Ovary (tissue), 9 donors: ENCODE measurements around the gene IGSF5. TPM values are rescaled to one million over a fixed set of nuclear protein-coding genes. Genes with fewer than 3 reads are reported as not detected.

ENCODE experiments used
- DNase-seq, 5 donors: peaks; one replicate each; pipeline ENCODE4 v3.0.0-alpha.2; 2019 to 2020
- H3K27ac ChIP-seq, 2 donors: fragments of 200-600 bp; one replicate each; pipeline versions ENCODE4 v1.5.1 to v1.8.0; 2019 to 2022
- H3K27me3 ChIP-seq: fragments of 200-600 bp; one replicate; pipeline ENCODE4 v1.8.0; 2022
- H3K36me3 ChIP-seq: fragments of 200-600 bp; sonication (generic); one replicate; pipeline ENCODE4 v1.5.1; 2019
- H3K4me1 ChIP-seq: one replicate; pipeline ENCODE4 v1.8.1; 2013; ENCODE audit warnings: mild to moderate bottlenecking, moderate library complexity; ENCODE audit not compliant: insufficient read depth
- H3K4me3 ChIP-seq: fragments of 200-600 bp; sonication (generic); one replicate; pipeline ENCODE4 v1.5.1; 2017
- H3K9me3 ChIP-seq, 2 donors: fragments of 200-600 bp in 1 of 2; sonication (generic) in 1 of 2; one replicate each; pipeline versions ENCODE4 v1.5.1 to v1.8.1; 2013 to 2019; ENCODE audit warnings: mild to moderate bottlenecking in 1 of 2, moderate library complexity in 1 of 2
- EP300 ChIP-seq: sonication (generic); formaldehyde crosslinking; IDR thresholded peaks from one replicate; pipeline ENCODE4 v1.6.1; 2017; ENCODE audit warnings: antibody characterized with exemption
- POLR2A ChIP-seq: fragments of 450-650 bp; IDR thresholded peaks from one replicate; pipeline ENCODE4 v1.6.1; 2017; ENCODE audit warnings: antibody characterized with exemption, mild to moderate bottlenecking, moderate library complexity
- WGBS, 3 donors: extraction: QIAGEN DNeasy Blood & Tissue Kit in 1 of 3; methylation state at CpG; one replicate each; pipeline versions ENCODE4 v1.1.5 to v1.1.7; 2013 to 2017; 5-methylcytosine and 5-hydroxymethylcytosine counted together
- intact Hi-C, 4 donors: fragments of 100-400 bp; cut with DNase I; formaldehyde crosslinking; loops; one replicate each; pipeline versions ENCODE4 v1.11.0 to v1.15.1; 2022 to 2023
- polyA plus RNA-seq, 2 donors: library from polyadenylated mRNA; stranded (reverse); fragments of 200-250 nt in 1 of 2; fragments of 350-450 nt in 1 of 2; fragmentation: Illumina TruSeq in 1 of 2; extraction: RNeasy Lipid Tissue Mini Kit (QIAGEN cat#74804) in 1 of 2; gene quantifications; one replicate each; pipeline ENCODE4 v1.2.3, GENCODE V29; 2013 to 2014
- total RNA-seq, 7 donors: library from RNA; depleted of rRNA in 2 of 7; stranded (reverse); fragments of >200 nt in 2 of 7; fragmentation: NEBNext Ultra II Directional in 3 of 7; extraction: Animal tissue kit (Norgen Biotek cat#: 25700) in 3 of 7; gene quantifications; one replicate each; pipeline versions ENCODE4 v1.1.0 to v1.2.4, GENCODE V29; 2016 to 2023
- TF ChIP-seq, protein P1 (sequence below), 3 donors: fragments of 450-650 bp in 2 of 3; fragments of 200-600 bp in 1 of 3; IDR thresholded peaks; one replicate each; pipeline versions ENCODE4 v1.5.1 to v1.8.0; 2016 to 2022; ENCODE audit warnings: antibody characterized with exemption in 3 of 3, mild to moderate bottlenecking in 1 of 3
- donor health status: DM: no; HTN: no; CAD: no; lungs with moderate emphysema.
- donor health status: DM: no; HTN: no; CAD: no.
- donor health status: Bipolar disorder and iron deficiency.
- donor health status: DM: yes; HTN: yes; CAD: no.
- donor health status: DM: no; HTN: no; CAD: no.
- donor health status: DM: yes; HTN: yes; CAD: no.

IGSF5 gene
- total and polyA plus RNA-seq, 9 donors = 0.16 to 0.72 (median 0.45) TPM; not detected in 2

DNA sequence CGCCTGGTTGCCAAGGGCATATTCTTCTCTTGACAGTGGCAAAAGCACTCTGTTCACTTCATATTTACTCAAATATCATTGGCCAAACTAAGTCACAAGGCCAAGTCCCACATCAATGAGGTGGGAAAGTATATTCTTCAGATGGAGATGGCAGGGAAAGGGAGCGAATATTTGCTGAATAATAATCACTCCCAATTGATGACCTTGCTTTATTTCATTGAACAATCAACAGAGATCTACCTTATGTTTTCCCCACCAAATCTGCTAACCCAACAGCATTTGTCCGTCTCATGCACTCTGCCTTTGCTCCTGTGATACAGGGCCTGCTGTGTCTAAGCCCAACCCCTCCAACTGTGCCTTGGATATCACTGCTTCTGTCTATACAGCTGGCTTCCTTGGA lies 77.1 kb downstream of the IGSF5 start:
- H3K27me3 ChIP-seq = no peaks in the 10 kb centered on the region
- H3K27ac ChIP-seq = no peak overlapping the region
- WGBS, 3 donors = 88 to 93% (median 89%) methylated on average over 3 of the region's 3 CpGs
- no peaks in the 10 kb centered on the region for H3K36me3 ChIP-seq
- no peak for DNase-seq
- no peak overlapping the region for H3K4me3 ChIP-seq
- TF ChIP-seq POLR2A (no peak), EP300 (no peak)
- TF ChIP-seq, protein P1, sequence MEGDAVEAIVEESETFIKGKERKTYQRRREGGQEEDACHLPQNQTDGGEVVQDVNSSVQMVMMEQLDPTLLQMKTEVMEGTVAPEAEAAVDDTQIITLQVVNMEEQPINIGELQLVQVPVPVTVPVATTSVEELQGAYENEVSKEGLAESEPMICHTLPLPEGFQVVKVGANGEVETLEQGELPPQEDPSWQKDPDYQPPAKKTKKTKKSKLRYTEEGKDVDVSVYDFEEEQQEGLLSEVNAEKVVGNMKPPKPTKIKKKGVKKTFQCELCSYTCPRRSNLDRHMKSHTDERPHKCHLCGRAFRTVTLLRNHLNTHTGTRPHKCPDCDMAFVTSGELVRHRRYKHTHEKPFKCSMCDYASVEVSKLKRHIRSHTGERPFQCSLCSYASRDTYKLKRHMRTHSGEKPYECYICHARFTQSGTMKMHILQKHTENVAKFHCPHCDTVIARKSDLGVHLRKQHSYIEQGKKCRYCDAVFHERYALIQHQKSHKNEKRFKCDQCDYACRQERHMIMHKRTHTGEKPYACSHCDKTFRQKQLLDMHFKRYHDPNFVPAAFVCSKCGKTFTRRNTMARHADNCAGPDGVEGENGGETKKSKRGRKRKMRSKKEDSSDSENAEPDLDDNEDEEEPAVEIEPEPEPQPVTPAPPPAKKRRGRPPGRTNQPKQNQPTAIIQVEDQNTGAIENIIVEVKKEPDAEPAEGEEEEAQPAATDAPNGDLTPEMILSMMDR (IDR thresholded peaks at IDR 0.05) = no peak
- no peaks in the 10 kb centered on the region for H3K4me1 ChIP-seq
- intact Hi-C loops = no loop called here
- no peaks in the 10 kb centered on the region for H3K9me3 ChIP-seq

DNA sequence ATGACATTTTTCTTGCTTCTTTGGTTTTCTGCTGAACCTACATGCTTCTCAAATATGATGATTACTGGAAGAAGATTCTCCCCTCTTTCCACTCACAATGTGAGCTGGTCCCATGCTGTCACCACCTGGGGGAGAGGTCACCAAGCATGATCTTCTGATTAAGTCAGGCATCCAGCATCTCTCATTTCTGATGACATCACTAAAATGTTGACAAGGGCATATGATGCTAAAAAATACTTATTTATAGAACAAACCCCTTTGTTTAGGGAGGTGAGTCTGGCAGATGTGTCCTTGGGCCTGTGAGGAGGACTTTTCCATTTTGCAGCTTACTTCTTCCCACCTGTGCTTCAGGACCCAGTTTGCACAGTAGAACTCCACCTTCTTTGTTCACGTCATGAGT lies 80.3 kb downstream of the IGSF5 start:
- H3K4me3 ChIP-seq = no peak overlapping the region
- intact Hi-C loops = no loop called here
- H3K36me3 ChIP-seq = no peaks in the 10 kb centered on the region
- no peak for TF ChIP-seq EP300
- TF ChIP-seq, protein P1 (IDR thresholded peaks at IDR 0.05) = no peak
- no peaks in the 10 kb centered on the region for H3K9me3 ChIP-seq
- no peaks in the 10 kb centered on the region for H3K4me1 ChIP-seq
- H3K27ac ChIP-seq = no peak overlapping the region
- no peak for DNase-seq
- 82 to 94% (median 94%) methylated on average over 1 of the region's 1 CpG for WGBS, 3 donors
- H3K27me3 ChIP-seq = no peaks in the 10 kb centered on the region

DNA sequence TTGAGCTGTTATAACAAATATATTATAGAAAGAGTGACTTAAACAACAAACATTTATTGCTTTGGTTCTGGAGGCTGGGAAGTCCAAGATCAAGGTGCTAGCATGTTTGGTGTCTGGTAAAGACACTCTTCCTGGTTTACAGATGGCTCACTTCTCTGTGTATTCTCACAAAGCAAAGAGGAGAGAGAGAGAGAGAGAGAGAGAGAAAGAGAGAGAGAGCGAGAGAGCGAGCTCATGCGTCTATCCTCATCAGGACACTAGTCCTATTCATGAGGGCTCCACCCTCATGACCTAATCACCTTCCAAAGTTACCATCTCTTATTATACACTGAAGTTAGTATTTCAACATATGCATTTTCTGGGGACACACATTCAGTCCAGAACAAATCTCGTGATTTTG lies 89.6 kb downstream of the IGSF5 start:
- Histone ChIP-seq H3K4me1 (no peaks in the 10 kb centered on the region), H3K9me3 (no peaks in the 10 kb centered on the region), H3K27me3 (no peaks in the 10 kb centered on the region), H3K36me3 (no peaks in the 10 kb centered on the region), H3K27ac (no peak overlapping the region), H3K4me3 (no peak overlapping the region)
- TF ChIP-seq, protein P1 (IDR thresholded peaks at IDR 0.05) = no peak
- TF ChIP-seq EP300 (no peak), POLR2A (no peak)
- intact Hi-C loops = no loop called here
- no peak for DNase-seq
- WGBS, 3 donors = 71 to 86% (median 80%) methylated on average over 4 of the region's 4 CpGs

DNA sequence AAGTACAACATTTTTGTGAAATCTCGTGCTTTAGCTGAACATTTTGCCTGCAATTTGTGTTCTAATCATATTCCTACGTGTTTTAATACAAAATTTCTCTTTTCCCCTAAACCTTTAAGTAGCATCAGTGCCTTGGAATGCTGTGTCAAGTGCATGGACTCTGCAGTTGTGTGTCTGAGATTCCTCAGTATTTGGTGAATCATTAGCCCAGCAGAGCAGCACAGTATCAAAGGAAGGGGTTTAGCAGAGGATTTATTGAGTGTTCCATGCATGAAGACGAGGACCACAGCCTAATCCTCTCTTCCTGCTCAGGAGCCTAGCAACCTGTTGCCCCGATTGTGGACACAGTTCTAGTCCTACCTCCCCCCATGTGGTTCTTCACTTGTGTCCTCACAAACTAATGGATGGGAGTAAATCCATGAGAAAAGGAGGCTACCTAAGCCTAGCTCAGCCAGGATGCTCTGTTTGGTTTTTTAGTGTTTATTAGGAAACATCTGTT lies 92.9 kb downstream of the IGSF5 start:
- H3K27me3 ChIP-seq = no peaks in the 10 kb centered on the region
- no peak overlapping the region for H3K4me3 ChIP-seq
- 69 to 73% (median 69%) methylated on average over 4 of the region's 4 CpGs for WGBS, 3 donors
- H3K9me3 ChIP-seq = no peaks in the 10 kb centered on the region
- DNase-seq = no peak
- H3K4me1 ChIP-seq = no peaks in the 10 kb centered on the region
- no peaks in the 10 kb centered on the region for H3K36me3 ChIP-seq
- TF ChIP-seq EP300 (no peak), POLR2A (no peak)
- TF ChIP-seq, protein P1 (IDR thresholded peaks at IDR 0.05) = no peak
- intact Hi-C loops = no loop called here
- H3K27ac ChIP-seq = no peak overlapping the region
